Stimulated activated CD4-positive, alpha-beta T cell treated with anti-CD3 and anti-CD28 coated beads, Interleukin-2, amount 100 ng/mL, for 48 hours (primary cell): ENCODE measurements around the gene SLC13A5.
A peak's percentile ranks its signal among the peaks of the same experiment; 100 is the strongest.
"Not testable (repeated sequence)": the region's sequence is repeated elsewhere in the genome, so short reads cannot be mapped to it uniquely, and the experiment has no call there.

ENCODE experiments used
- DNase-seq, 2 donors: peaks; one replicate each; pipeline ENCODE4 v3.0.0-alpha.2; 2020

The SLC13A5 gene

GRCh38 chr17:6710317-6710716 is 2.9 kb downstream of the SLC13A5 start:
- DNase-seq, result no peak

DNA sequence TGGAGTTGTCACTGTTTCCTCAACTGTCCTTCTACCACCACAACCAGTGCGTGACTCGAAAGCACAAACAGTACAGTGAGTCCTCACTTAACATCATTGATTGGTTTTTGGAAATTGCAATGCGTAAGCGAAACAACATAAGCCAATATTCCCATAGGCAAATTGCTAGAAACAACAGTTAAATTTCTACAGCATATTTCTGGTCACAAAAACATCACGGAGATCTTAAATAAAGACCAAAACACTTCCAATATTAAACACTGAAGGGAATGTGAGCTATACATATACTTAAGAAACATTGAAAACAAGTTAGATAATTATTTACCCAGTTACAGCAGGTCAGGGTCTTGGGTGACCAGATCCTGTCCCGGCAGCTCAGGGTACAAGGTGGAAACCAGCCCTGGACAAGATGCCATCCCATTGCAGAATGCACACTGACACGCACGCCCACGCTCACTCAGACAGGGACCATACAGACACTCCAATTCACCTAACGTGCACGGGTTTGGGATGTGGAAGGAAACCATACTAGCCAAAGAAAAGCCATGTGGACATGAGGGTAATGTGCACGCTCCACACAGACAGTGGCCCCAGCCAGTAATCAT is 4.7 kb downstream of the SLC13A5 start:
- no peak for DNase-seq

DNA sequence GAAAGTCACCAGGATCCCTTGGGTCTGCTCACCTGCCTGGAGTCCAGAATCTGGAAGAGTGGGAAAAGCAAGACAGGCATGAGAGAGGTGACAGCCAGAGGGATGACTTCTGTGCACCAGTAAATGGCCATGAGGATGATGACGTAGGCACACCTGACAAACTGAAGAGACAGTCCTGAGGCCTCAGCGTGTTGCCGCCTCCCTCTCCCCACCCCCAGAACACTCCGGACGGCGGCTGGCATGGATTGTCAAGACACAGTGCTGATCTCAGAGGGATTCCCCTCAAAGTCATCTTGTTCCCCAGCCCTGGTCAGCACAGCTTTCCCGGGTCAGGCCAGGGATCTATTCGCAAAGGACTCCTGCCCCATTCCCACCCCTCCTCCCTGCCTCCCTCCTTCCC is 6.2 kb downstream of the SLC13A5 start:
- DNase-seq, result no peak

DNA sequence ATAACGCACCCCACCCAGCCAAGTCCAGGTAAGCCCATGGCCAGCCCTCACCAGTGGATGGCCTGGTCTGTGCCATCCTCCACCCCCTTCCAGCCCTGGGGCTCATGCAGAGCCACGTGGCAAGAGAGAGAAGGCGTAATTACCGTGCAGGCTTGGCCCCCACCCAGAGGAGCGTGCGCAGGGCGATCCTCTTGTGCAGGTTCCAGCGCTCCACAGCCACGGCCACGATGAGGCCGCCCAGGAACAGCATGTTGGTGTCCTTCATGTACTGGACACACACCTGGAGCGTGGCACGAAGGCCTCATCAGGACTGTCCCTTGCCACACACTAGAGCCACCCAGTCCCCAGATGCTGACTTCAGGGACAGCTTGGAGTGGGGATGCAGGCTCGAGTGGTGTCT is 6.7 kb downstream of the SLC13A5 start:
- no peak for DNase-seq

DNA sequence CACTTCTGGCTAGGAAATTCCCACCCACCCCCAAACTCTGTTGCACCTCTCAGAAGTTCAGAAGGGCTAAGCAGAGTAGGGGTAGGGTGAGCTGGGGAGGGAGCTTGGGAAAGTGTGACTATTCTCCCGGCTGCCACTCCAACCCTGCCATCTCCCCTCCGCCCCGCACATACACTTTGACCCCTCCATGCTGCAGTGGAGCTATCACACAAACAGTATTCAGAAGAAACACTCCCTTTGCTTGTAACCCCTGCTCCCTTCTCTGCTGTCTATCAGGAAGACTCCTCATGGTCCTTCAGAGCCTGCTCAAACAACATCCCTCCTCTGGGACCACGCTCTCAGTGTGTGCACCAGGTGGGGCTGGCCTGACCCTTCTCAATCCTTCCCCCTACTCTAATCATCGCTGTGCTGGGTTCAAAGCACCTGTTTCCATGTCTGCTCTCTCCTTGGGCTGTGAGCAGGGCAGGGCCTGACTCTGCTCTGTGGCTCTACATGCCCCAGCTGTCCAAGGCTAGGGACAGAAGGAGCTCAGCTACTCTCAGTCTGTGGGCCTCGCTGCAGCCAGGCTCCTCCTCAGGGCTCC is 8.6 kb downstream of the SLC13A5 start:
- DNase-seq, result no peak

DNA sequence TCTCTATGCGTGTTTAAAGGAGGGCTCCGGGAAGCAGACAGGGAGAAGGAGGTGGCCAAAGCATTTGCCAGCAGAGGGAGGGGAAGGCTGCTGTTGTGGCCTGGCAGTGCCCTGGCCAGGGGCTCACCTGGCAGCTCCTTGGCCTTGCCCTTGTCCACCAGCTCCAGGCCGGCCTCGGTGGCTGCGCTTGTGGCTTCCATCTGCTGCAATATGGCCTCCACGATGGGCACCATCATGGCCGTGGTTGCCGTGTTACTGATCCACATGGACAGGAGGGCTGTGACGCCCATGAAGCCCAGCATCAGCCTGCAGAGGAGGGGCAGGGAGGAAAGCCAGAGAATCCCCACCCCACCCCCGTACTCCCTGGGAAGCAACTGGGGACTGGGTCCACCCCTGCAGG is 9.4 kb downstream of the SLC13A5 start:
- no peak for DNase-seq

- DNase-seq, result no peak
Observed at GRCh38 chr17:6702567-6703215, 10.5 kb downstream of the SLC13A5 start.

DNA sequence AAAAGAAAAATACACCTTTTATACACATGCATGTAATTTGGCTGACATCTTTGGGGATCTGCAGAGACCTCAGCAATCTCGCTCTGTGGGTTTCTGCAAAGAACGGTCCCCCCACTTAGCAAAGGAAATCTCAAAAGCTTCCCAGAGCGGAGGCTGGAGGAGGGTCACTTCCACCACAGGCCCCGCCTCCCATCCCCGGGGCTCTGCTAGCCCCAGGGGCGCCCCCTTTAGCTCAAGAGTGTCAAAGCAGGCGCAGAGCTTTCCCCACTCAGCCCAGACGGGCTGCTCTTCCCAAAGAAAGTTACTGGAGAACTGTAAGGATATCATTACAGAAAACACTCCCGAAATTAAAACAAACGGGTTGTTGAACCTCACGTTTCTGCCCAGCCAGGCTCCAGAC is 11.4 kb downstream of the SLC13A5 start:
- DNase-seq, result peak; percentile 30 to 47

GRCh38 chr17:6700948-6701307 is 12.2 kb downstream of the SLC13A5 start:
- no peak for DNase-seq

DNA sequence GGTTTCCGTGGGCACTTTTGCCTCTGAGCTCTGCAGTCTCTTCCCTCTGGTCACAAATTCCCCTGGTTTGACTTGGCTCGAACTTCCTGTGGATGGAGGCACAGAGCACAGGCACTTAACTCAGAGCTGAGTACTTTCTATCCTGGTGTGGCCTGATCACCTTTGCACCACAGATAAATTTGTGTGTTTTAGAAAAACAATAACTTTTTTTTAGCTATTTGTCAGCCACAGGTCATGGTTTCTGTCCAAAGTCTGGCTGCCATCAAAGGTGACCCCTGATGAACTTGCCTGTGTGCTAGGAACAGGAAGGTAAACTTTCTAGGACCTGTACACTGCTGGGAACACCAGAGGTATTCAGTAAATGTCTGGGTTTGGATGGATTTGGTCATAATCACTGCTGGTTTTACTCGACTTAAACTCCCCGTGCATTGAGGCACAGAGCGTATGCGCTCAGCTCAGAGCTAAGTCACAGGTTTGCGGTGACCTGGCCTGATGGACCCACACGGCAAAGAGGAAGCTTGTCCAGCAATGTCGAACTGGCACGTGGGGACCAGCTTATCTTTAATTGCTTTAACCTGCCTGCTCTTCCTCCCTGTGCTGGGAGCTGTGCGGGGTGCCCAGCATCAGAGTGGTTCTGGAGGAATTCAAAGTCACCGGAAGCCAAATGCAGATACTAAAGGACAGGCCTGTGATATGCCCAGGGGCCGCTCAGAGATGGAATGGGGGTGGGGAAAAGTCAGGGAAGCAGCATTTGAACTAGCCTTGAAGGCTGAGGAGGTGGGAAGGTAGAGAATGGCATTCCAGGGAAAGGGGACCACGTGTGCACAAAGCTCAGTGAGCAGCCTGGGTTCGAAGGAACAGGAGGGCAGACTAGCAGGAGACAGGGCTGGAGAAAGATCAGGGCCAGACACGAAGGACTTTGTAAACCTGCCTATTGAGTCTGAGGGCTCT is 12.9 kb downstream of the SLC13A5 start:
- no peak for DNase-seq

DNA sequence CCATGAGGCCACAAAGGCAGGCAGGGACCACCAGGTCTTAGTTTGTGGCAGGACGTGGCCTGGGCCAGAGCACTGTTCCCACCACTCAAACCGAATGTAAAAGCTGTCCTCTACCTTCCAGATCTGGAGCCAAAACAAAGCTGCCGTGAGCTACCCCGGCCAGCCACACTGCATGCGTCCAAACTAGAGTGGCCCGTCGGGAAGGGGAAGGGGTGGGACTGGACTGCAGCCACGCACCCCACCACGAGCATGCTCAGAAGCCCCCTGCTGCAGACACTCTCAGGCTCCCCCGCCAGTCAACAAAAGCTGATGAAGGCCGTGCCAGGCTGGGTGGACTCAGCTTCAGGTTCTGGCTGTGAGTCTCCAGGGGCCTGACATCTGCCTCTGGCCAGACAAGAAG is 15.2 kb downstream of the SLC13A5 start:
- DNase-seq, result no peak

GRCh38 chr17:6696906-6697305 is 16.3 kb downstream of the SLC13A5 start:
- DNase-seq, result no peak

GRCh38 chr17:6695565-6695964 is 17.6 kb downstream of the SLC13A5 start:
- no peak for DNase-seq

DNA sequence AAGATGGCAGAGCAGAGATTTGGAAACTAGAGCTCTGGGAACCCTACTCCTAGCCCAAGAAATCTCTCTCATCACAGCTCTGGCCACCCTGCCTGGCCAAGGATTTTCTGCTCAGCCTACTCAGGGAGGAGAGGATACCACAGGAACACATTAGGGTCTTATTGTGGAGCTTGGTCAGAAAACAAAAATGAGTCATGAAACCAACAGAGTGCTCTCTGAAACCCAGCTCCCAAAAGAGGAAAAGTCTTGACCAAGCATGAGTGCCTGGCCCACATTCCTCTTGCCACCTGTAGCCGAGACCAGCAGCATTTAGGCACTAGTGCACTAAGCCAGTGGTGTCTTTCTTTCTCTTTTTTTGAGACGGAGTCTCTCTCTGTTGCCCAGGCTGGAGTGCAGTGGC is 18.1 kb downstream of the SLC13A5 start:
- DNase-seq, result no peak

- not testable (repeated sequence) for DNase-seq
Observed at GRCh38 chr17:6691958-6692357, 21.2 kb downstream of the SLC13A5 start.

GRCh38 chr17:6691546-6691945 is 21.6 kb downstream of the SLC13A5 start:
- no peak for DNase-seq

DNA sequence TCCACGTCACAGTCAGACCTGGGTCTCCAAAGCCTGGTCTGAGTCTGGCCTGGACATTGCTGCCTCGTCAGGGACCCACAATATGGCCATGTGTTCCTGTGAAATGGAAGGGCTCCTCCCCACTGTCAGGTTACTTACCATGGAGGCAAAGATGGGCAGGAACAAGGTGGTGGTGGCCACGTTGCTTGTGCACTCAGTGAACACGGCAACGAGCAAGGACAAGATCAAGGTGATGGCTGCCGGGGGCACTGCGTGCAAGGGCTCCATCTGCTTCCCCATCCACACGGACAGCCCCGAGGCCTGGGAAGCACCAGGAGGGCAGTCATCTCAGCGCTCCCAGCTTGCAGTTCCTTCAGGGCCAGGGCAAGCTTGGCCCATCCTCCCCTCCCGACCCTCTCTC is 22.5 kb downstream of the SLC13A5 start:
- no peak for DNase-seq

DNA sequence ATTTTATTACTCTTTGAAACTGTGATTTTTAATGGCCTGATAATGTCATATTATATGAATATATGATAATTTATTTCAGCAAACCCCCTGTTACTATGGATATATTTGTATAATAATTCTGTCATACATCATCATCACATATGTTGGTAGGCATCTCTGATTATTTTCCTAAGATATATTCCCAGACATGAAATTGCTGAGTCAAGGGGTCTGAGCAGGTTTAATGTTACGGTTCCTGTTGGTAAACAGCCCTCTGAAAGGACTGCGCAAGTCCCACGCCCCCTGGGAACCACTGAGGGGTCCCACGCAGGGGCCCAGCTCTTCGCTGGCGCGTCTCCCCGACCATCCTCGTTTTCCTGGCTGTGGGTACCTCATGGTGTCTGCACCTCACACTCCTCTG is 24.2 kb downstream of the SLC13A5 start:
- DNase-seq, result no peak

DNA sequence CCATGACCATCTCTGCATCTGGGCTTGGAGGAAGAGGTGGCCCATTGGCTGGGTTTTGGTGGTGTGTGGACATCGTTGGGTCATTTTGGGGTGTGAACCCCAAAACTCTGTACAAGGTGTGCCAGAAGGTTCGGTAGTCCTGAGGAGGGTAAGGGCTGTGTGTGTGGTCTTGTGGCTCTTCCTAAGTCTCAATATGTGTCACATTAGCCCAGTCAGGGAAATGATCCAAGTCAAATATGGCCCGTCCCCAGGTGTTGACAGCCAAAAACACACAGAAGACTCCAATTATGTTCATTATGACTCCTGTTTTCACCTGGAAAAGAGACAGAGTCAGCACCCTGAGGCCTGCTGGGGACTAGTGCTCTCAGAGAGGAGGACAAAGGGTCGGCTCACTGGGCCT is 27.1 kb downstream of the SLC13A5 start:
- no peak for DNase-seq

DNA sequence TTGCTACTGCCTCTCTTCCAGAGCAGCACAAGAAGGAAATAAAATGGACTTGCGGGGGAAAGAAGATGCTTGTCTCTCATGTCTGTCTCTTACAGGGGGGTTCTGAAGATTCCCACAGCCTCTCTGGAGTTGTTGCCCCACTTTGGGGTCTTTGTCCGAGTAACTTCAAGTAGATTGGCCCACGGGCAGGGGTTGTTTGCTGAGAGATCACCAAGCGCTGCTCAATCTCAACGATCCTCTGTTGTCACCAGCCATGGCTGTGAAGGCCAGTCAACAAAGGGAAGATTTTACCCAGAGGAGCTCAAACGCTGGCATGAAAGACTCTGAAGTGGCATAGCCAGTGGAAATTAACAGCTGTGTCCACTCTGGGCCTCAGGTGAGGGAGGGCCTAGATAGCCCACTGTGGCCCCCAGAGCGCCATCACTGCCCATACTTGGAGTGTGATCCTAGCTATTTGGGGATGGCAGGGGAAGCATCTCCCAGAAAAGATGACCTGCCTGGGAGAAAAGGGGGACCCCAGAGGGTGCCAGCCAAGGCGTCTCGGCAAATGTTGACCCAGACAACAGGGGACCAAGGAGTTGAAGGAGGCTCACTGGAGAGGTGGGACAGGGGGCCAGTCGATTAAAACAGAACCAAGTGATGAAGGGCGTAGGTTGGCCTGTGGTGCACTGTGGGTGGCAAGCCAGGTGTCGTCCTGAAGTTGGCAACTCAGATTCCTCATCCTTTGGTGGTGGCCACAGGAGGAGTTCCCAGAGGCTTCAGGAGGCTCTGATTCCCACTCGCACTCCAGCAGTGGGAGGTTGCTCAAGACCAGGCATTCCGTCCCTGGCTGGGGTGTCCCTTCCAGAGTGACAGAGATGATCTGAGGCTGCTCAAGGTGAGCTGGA is 28.0 kb downstream of the SLC13A5 start:
- no peak for DNase-seq

- no peak for DNase-seq
Observed at GRCh38 chr17:6684460-6684783, 28.7 kb downstream of the SLC13A5 start.

GRCh38 chr17:6683730-6684459 is 29.3 kb downstream of the SLC13A5 start:
- no peak for DNase-seq
